NCI-H1092 (cell line): ENCODE results near the gene ADGRF1.
"Not testable (repeated sequence)": the region's sequence is repeated elsewhere in the genome, so short reads cannot be mapped to it uniquely, and the experiment has no call there.

Source experiments
- DNase-seq: peaks from one replicate; lab custom pipeline; 2025; lab: John Stamatoyannopoulos, UW

Gene ADGRF1

GRCh38 chr6:47061309-47062300, 19.5 kb upstream of the ADGRF1 start:
- no peak for DNase-seq

- DNase-seq = no peak
Observed at GRCh38 chr6:47059216-47059885, 17.2 kb upstream of the ADGRF1 start.

GRCh38 chr6:47057830-47058540, 15.9 kb upstream of the ADGRF1 start:
- no peak for DNase-seq

DNA sequence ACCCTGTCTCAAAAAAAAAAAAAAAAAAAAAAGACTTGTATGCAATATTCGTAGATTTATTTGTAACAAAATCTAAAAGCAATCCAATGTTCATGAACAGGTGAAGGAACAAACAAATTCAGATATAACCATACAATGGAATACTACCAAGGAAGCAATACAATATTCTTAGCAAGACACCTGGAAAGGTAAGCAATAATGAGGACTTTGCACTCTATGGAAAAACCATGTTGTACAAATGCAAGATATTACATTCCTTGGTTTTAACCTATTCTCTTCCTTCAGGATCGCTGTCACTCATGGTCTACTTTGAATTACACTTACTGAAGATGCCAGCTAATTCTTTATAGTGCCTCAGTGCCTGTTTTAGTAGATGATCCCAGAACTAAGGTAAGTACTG, 14.7 kb upstream of the ADGRF1 start:
- DNase-seq = no peak

DNA sequence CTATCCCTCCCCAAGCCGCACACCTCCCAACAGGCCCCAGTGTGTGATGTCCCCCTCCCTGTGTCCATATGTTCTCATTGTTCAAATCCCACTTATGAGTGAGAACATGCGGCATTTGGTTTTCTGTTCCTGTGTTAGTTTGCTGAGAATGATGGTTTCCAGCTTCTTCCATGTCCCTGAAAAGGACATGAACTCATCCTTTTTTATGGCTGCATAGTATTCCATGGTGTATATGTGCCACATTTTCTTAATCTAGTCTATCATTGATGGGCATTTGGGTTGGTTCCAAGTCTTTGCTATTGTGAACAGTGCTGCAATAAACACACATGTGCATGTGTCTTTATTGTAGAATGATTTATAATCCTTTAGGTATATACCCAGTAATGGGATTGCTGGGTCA, 12.2 kb upstream of the ADGRF1 start:
- not testable (repeated sequence) for DNase-seq

DNA sequence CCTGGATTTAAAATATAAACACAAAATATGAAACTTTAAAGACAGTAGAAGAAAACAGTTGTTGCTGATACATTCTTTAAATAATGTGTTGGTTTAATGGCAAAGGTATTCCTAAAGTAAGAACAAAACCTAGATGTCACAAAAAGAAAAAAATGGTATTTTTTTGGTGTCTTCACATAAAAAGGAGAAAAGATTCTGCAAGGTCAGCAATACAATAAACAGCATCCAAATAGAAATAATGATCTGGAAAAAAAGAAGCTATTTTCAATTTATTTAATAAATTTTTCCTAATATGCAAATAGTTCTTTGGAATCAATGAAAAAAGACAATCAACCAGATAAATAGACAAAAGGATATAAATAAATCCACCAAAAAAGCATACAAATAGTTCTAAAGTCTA, 6.5 kb upstream of the ADGRF1 start:
- DNase-seq = no peak

- peak; percentile 2 for DNase-seq
Observed at GRCh38 chr6:47047479-47048407, 5.6 kb upstream of the ADGRF1 start.

DNA sequence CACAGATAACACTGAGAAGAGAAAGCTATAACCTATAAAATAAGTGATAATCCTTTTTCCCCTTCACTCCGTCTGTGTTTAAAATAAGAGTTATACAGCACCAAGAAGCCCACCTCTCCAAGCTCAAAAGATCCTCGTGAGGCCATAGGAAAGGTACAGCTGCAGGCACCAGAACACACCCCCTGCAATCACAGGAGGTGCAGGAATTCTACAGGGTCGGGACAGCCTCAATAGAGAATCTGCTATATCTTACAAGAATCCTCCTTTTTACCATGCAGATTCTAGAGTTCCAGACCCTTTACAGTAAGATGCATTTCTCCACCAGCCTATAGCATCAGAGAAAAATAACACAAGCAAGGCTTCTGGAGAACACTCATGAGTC, 5.0 kb upstream of the ADGRF1 start:
- no peak for DNase-seq

DNA sequence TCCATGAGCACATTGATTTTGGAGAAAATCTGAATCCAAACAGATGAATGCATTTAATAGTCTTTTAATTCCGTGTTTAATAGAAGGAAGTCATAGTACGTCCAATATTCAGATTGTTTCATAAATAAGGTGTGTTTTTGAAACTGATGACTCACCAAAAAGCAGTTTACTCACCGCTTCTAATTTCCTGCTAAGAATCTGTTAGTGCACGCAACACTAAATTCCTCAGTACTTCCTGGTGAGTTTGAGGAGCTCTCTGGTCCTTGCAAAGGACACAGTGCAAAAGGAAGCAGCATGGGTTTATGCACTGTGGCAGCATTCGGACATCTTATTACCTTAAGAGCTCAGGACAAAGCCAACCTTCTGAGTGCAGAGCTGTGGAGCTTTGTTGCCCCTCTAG, 2.3 kb upstream of the ADGRF1 start:
- no peak for DNase-seq

DNA sequence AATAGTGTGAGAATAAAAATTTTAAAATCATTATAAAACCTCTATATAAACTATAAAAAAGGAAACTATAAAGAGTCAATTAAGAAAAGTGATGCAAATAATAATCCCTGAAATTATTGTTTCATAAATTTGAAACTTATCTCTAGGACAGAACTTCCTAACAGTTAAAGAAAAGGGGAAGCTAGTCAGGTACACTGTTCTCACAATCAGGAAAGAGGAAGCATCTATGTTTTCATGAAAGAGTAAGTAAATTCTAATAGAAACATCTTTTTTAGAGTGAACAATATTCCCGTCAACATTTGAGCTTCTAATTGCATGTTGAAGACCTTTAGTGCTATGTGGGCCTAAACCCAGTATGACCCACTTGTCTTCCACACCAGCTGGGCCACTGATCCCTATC, 1.2 kb upstream of the ADGRF1 start:
- DNase-seq = no peak

GRCh38 chr6:47041741-47042140, 391 bp downstream of the ADGRF1 start:
- no peak for DNase-seq

DNA sequence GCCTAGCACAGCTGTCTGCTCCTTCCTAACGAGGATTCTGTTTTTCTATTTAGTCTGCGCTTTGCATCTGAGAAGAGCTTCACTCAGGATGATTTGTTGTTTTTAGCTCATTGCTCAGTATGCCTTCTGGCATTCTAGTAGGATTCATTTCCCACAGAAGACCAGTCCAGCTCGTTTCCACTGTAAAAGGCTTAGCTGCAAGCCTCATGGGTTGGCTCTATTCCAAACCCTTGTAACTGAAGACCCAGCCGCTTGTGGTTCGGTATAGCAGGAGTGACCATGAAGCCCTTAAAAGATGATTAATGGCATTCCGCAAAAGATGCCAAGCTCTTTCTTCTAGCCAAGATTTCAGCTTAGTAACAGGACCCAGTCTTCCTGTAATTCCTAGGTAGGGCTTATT, 7.2 kb downstream of the ADGRF1 start:
- DNase-seq = peak; percentile 68

GRCh38 chr6:47034421-47034820, 7.7 kb downstream of the ADGRF1 start:
- DNase-seq = no peak

DNA sequence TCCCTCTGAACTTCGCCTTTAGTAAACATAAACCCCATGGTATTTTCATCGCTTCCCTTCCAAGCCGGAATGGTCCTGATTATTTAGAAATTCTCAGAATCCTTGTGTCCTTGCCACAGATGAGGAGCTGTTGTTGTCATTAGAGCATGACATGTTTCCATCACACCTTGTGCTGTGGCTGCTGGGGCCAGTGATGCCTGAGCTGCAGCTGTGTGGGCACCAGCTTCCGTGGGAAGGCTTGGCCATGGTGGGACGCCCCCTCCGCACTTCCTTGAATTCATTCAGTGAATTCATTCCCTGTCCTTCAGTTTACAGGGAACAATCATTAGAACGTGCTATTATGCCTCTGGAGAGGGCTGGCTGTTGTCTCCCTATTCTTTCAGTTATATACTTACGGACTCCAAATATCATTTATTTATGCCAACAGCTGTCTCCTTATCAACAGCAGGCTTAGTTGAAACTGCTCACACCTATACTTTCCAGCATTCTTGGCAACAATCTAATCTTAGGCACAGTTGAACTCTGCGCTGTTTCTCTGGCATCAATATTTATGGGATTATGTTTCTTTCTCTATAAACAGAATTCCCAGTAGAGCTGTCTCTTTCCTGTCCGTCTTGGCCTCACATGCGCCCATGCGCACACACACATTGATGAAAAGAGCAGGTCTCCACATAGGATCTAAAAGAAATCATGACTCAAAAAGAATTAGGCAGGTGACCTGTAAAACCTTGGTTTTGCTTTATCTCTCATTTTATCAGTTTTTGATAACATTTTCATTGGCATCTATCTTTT, 9.0 kb downstream of the ADGRF1 start:
- no peak for DNase-seq

- DNase-seq = no peak
Observed at GRCh38 chr6:47031656-47032055, 10.5 kb downstream of the ADGRF1 start.

- DNase-seq = no peak
Observed at GRCh38 chr6:47029865-47030561, 12.1 kb downstream of the ADGRF1 start.

DNA sequence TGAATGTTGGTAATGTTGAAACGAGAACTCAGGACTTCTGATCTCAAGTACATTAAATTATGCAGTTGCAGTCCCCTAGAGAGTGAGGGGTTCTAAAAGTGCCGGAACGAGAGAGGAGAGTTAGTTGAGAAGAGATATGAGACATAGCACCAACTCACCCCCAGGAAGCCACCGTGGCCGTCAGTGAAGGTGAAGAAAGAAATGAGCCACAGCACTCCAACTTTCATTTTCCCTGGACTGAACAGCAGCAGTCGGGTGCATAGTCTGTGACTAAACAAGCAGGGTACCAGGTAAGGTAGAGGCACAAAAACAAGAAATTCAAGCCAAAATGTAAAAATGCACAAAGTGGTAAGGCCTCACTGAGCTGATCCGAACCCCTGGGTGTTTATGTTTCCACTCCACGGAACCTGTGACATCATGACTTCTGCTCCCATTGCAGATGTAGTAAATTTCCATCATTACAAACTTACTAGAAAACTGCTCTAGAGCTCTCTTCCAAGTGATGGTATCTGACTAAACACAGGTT, 13.2 kb downstream of the ADGRF1 start:
- no peak for DNase-seq

GRCh38 chr6:47027315-47027714, 14.8 kb downstream of the ADGRF1 start:
- no peak for DNase-seq

DNA sequence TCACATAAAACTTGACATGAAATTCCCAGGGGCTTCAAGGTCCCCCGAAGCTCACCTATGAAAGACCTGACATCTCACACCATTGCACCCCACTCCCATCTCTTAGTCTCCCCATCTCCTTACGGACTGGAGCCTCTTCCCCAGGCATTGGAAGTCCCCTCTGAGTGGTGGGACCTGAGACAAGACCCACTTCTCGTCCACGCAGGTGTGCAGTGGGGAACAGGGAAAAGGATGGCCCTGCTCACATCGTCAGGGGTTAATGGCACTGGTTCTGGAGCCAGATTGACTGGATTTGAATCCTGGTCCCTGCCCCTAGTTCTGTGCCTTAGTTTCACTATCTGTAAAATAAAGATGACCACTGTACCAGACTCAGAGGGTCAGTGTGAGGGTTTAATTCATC, 15.5 kb downstream of the ADGRF1 start:
- DNase-seq = no peak

GRCh38 chr6:47023573-47023972, 18.6 kb downstream of the ADGRF1 start:
- DNase-seq = no peak
